HG02840 (cell line): ENCODE results near the gene TNRC18.
"Not testable (repeated sequence)": the region's sequence is repeated elsewhere in the genome, so short reads cannot be mapped to it uniquely, and the experiment has no call there.

Source experiments
- ATAC-seq: cut with Tn5 transposase; IDR thresholded peaks from one replicate; pipeline ENCODE4 v1.9.1; 2021; ENCODE audit warnings: mild to moderate bottlenecking, moderate library complexity, moderate number of reproducible peaks; ENCODE audit not compliant: unreplicated experiment, low FRiP score

The TNRC18 gene

GRCh38 chr7:5381071-5381772, 42.4 kb downstream of the TNRC18 start:
- no peak for ATAC-seq

- ATAC-seq, result no peak
These were observed 43.1 kb downstream of the TNRC18 start for GRCh38 chr7:5380350-5381070.

GRCh38 chr7:5379546-5379945, 44.1 kb downstream of the TNRC18 start:
- ATAC-seq, result no peak

GRCh38 chr7:5377816-5378215, 45.8 kb downstream of the TNRC18 start:
- no peak for ATAC-seq

- no peak for ATAC-seq
These were observed 46.4 kb downstream of the TNRC18 start for GRCh38 chr7:5377279-5377678.

- no peak for ATAC-seq
These were observed 47.7 kb downstream of the TNRC18 start for GRCh38 chr7:5375925-5376324.

GRCh38 chr7:5374464-5374863, 49.2 kb downstream of the TNRC18 start:
- ATAC-seq, result no peak

- ATAC-seq, result no peak
These were observed 50.3 kb downstream of the TNRC18 start for GRCh38 chr7:5373300-5373699.

- no peak for ATAC-seq
These were observed 52.9 kb downstream of the TNRC18 start for GRCh38 chr7:5370454-5371353.

- no peak for ATAC-seq
These were observed 56.0 kb downstream of the TNRC18 start for GRCh38 chr7:5367661-5368060.

- ATAC-seq, result not testable (repeated sequence)
These were observed 57.5 kb downstream of the TNRC18 start for GRCh38 chr7:5365976-5366625.

- ATAC-seq, result no peak
These were observed 59.9 kb downstream of the TNRC18 start for GRCh38 chr7:5363729-5364128.

GRCh38 chr7:5362466-5362865, 61.2 kb downstream of the TNRC18 start:
- ATAC-seq, result no peak

- no peak for ATAC-seq
These were observed 62.0 kb downstream of the TNRC18 start for GRCh38 chr7:5361446-5362127.

GRCh38 chr7:5360971-5361370, 62.7 kb downstream of the TNRC18 start:
- ATAC-seq, result no peak

- ATAC-seq, result no peak
These were observed 63.2 kb downstream of the TNRC18 start for GRCh38 chr7:5360451-5360850.

GRCh38 chr7:5360021-5360420, 63.6 kb downstream of the TNRC18 start:
- not testable (repeated sequence) for ATAC-seq

- no peak for ATAC-seq
These were observed 64.3 kb downstream of the TNRC18 start for GRCh38 chr7:5359344-5359743.

GRCh38 chr7:5357951-5358350, 65.7 kb downstream of the TNRC18 start:
- ATAC-seq, result no peak

- ATAC-seq, result no peak
These were observed 66.9 kb downstream of the TNRC18 start for GRCh38 chr7:5356751-5357119.
